Neural progenitor cell (in vitro differentiated cells): ENCODE measurements around the gene SET. TPM values are rescaled to one million over a fixed set of nuclear protein-coding genes. Genes with fewer than 3 reads are reported as not detected.

ENCODE experiments used
- DNase-seq: peaks from one replicate; pipeline ENCODE4 v3.0.0-alpha.2; 2016; ENCODE audit warnings: low spot score
- H2AFZ ChIP-seq: fragments of 200-600 bp; sonication (generic); replicated peaks from 2 replicates; pipeline ENCODE4 v1.6.1; 2016; ENCODE audit warnings: antibody characterized with exemption
- H3F3A ChIP-seq: fragments of 200-600 bp; sonication (generic); 2 replicates; pipeline ENCODE4 v1.6.1; 2016; ENCODE audit warnings: antibody characterized with exemption, low read depth
- H3K27ac ChIP-seq: fragments of 200-600 bp; sonication (generic); 2 replicates; pipeline ENCODE4 v1.5.1; 2016; ENCODE audit warnings: mild to moderate bottlenecking
- H3K27me3 ChIP-seq: fragments of 200-600 bp; sonication (generic); 2 replicates; pipeline ENCODE4 v1.6.1; 2016; ENCODE audit warnings: mild to moderate bottlenecking, moderate library complexity
- H3K36me3 ChIP-seq: fragments of 200-600 bp; sonication (generic); 2 replicates; pipeline ENCODE4 v1.5.1; 2016
- H3K4me1 ChIP-seq: fragments of 200-600 bp; sonication (generic); 2 replicates; pipeline ENCODE4 v1.6.1; 2016; ENCODE audit warnings: mixed run types
- H3K4me2 ChIP-seq: fragments of 200-600 bp; sonication (generic); 2 replicates; pipeline ENCODE4 v1.6.1; 2016
- H3K4me3 ChIP-seq: fragments of 200-600 bp; sonication (generic); 2 replicates; pipeline ENCODE4 v1.5.1; 2016
- H3K79me2 ChIP-seq: fragments of 200-600 bp; sonication (generic); 2 replicates; pipeline ENCODE4 v1.6.1; 2016; ENCODE audit warnings: low read depth
- H3K9ac ChIP-seq: fragments of 200-600 bp; sonication (generic); 2 replicates; pipeline ENCODE4 v1.6.1; 2016
- H3K9me3 ChIP-seq: fragments of 200-600 bp; sonication (generic); 2 replicates; pipeline ENCODE4 v1.5.1; 2016; ENCODE audit warnings: low read depth
- H4K20me1 ChIP-seq: fragments of 200-600 bp; sonication (generic); 2 replicates; pipeline ENCODE4 v1.6.1; 2016; ENCODE audit warnings: low read depth
- H3K27ac Mint-ChIP-seq: 3 replicates; pipeline ENCODE4 v1.8.0; 2021; ENCODE audit warnings: mixed read lengths
- H3K27me3 Mint-ChIP-seq: 2 replicates; pipeline ENCODE4 v1.8.0; 2022; ENCODE audit warnings: low read depth, mild to moderate bottlenecking, inconsistent platforms, moderate library complexity, mixed read lengths; ENCODE audit not compliant: insufficient read depth
- H3K36me3 Mint-ChIP-seq: 3 replicates; pipeline ENCODE4 v1.8.0; 2021; ENCODE audit warnings: mixed read lengths
- H3K4me1 Mint-ChIP-seq: 3 replicates; pipeline ENCODE4 v1.8.0; 2021; ENCODE audit warnings: mixed read lengths
- H3K4me3 Mint-ChIP-seq: 3 replicates; pipeline ENCODE4 v1.8.0; 2021; ENCODE audit warnings: mild to moderate bottlenecking, moderate library complexity, mixed read lengths
- H3K9me3 Mint-ChIP-seq: 3 replicates; pipeline ENCODE4 v1.8.0; 2020; ENCODE audit warnings: mixed read lengths
- CTCF ChIP-seq: fragments of 200-600 bp; sonication (generic); IDR thresholded peaks from 2 replicates; pipeline ENCODE4 v1.5.1; 2017; ENCODE audit warnings: antibody characterized with exemption, mild to moderate bottlenecking
- EZH2 ChIP-seq: fragments of 200-600 bp; sonication (generic); IDR thresholded peaks from 2 replicates; pipeline ENCODE4 v1.6.1; 2017; ENCODE audit warnings: antibody characterized with exemption, mild to moderate bottlenecking, moderate library complexity
- EZH2phosphoT487 ChIP-seq: fragments of 200-600 bp; sonication (generic); IDR thresholded peaks from 2 replicates; pipeline ENCODE4 v1.6.1; 2017; ENCODE audit warnings: antibody characterized with exemption
- total RNA-seq: library from RNA; depleted of rRNA; stranded (reverse); fragments of >200 nt; gene quantifications from 2 replicates; pipeline ENCODE4 v1.2.3, GENCODE V29; 2015; ENCODE audit warnings: low replicate concordance

The SET gene
- total RNA-seq, 1 donor from 2014 or later = 1,683 TPM

- TF ChIP-seq EZH2phosphoT487 (no peak), EZH2 (no peak), CTCF (no peak)
- H3K79me2 ChIP-seq = no peaks in the 10 kb centered on the region
- H3K27me3 ChIP-seq = no peaks in the 10 kb centered on the region
- no peaks in the 10 kb centered on the region for H3K9me3 ChIP-seq
- Mint-ChIP-seq H3K4me1 (no peaks in the 10 kb centered on the region), H3K36me3 (peaks cover 10% of the 10 kb centered on the region), H3K27ac (no peak overlapping the region), H3K9me3 (no peaks in the 10 kb centered on the region), H3K4me3 (no peak overlapping the region), H3K27me3 (no peaks in the 10 kb centered on the region)
- H3K4me3 ChIP-seq = no peak overlapping the region
- H4K20me1 ChIP-seq = no peaks in the 10 kb centered on the region
- no peaks in the 10 kb centered on the region for H3K4me1 ChIP-seq
- DNase-seq = no peak
- no peaks in the 10 kb centered on the region for H3K36me3 ChIP-seq
- H3K4me2 ChIP-seq = no peak overlapping the region
- H2AFZ ChIP-seq = no peak overlapping the region
- no peaks in the 10 kb centered on the region for H3F3A ChIP-seq
- H3K9ac ChIP-seq = no peak overlapping the region
- H3K27ac ChIP-seq = no peak overlapping the region
Measured at GRCh38 chr9:128714586-128715435, 25.8 kb downstream of the SET start.

DNA sequence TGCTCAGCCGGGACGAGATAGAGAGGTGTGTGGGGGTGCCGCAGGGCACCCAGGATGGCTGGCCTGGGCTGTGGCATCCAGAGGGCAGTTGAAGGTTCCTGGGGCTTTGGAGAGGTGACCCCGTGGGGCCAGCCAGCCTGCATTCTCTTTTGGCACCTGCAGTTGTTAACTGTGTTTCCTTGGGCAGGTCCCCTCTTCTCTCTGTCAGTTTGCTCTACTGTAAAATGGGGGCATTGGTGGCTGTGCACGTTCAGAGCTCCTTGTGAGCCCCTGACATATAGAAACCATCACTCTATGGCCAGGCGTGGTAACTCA lies 26.4 kb downstream of the SET start:
- Histone ChIP-seq H3K79me2 (no peaks in the 10 kb centered on the region), H3K27ac (no peak overlapping the region), H3K9me3 (no peaks in the 10 kb centered on the region), H3K4me2 (no peak overlapping the region), H3K27me3 (no peaks in the 10 kb centered on the region), H4K20me1 (no peaks in the 10 kb centered on the region), H3K36me3 (no peaks in the 10 kb centered on the region), H3K9ac (no peak overlapping the region), H3K4me3 (no peak overlapping the region), H2AFZ (no peak overlapping the region), H3F3A (no peaks in the 10 kb centered on the region), H3K4me1 (no peaks in the 10 kb centered on the region)
- Mint-ChIP-seq H3K27ac (no peak overlapping the region), H3K4me3 (no peak overlapping the region), H3K4me1 (no peaks in the 10 kb centered on the region), H3K9me3 (no peaks in the 10 kb centered on the region), H3K36me3 (peaks cover 6% of the 10 kb centered on the region), H3K27me3 (no peaks in the 10 kb centered on the region)
- TF ChIP-seq EZH2phosphoT487 = no peak
- TF ChIP-seq EZH2 = no peak
- no peak for TF ChIP-seq CTCF
- no peak for DNase-seq

GRCh38 chr9:128716581-128717254 lies 27.7 kb downstream of the SET start:
- Histone ChIP-seq H3K4me2 (no peak overlapping the region), H3K27me3 (no peaks in the 10 kb centered on the region), H3K9ac (no peak overlapping the region), H3F3A (no peaks in the 10 kb centered on the region), H3K9me3 (no peaks in the 10 kb centered on the region), H3K36me3 (no peaks in the 10 kb centered on the region), H3K4me1 (no peaks in the 10 kb centered on the region), H2AFZ (no peak overlapping the region), H4K20me1 (no peaks in the 10 kb centered on the region), H3K4me3 (no peak overlapping the region), H3K79me2 (no peaks in the 10 kb centered on the region), H3K27ac (no peak overlapping the region)
- TF ChIP-seq EZH2 = no peak
- TF ChIP-seq CTCF = no peak
- TF ChIP-seq EZH2phosphoT487 = no peak
- H3K27me3 Mint-ChIP-seq = no peaks in the 10 kb centered on the region
- no peaks in the 10 kb centered on the region for H3K9me3 Mint-ChIP-seq
- H3K4me1 Mint-ChIP-seq = no peaks in the 10 kb centered on the region
- no peak overlapping the region for H3K4me3 Mint-ChIP-seq
- no peak for DNase-seq
- no peak overlapping the region for H3K27ac Mint-ChIP-seq
- H3K36me3 Mint-ChIP-seq = peaks cover 6% of the 10 kb centered on the region
